ENCODE measurements around the gene TSGA10IP.
A peak's percentile ranks its signal among the peaks of the same experiment; 100 is the strongest.

DNA sequence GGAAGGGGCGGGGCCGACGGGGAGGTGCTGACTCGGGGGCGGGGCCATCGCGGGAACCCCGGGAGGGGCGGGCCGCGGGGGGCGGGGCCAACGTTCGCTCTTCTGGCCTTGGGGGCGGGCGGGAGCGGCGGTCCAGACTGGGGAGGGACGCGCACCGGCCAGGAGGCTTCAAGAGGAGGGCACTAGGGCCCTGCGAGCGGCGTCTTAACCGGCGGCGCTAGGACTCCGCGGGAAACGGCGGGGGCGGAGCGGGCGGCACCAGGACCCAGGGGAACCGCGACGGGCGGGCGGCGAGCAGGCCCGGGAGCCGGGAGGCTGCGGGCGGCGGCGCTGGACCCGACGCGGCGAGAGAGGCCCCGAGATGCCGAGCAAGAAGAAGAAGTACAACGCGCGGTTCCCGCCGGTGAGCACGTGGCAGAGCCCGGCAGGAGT is 26.1 kb upstream of the TSGA10IP start, which contains the start of gene DRAP1:
- TF ChIP-seq, protein P1, sequence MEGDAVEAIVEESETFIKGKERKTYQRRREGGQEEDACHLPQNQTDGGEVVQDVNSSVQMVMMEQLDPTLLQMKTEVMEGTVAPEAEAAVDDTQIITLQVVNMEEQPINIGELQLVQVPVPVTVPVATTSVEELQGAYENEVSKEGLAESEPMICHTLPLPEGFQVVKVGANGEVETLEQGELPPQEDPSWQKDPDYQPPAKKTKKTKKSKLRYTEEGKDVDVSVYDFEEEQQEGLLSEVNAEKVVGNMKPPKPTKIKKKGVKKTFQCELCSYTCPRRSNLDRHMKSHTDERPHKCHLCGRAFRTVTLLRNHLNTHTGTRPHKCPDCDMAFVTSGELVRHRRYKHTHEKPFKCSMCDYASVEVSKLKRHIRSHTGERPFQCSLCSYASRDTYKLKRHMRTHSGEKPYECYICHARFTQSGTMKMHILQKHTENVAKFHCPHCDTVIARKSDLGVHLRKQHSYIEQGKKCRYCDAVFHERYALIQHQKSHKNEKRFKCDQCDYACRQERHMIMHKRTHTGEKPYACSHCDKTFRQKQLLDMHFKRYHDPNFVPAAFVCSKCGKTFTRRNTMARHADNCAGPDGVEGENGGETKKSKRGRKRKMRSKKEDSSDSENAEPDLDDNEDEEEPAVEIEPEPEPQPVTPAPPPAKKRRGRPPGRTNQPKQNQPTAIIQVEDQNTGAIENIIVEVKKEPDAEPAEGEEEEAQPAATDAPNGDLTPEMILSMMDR (conservative IDR thresholded peaks at IDR 0.05; ENCODE audit: low read depth in 2 of 2) = no peak
- TF ChIP-seq EZH2 (IDR thresholded peaks at IDR 0.05; ENCODE audit: low read depth, unreplicated experiment) (no peak), EZH2phosphoT487 (IDR thresholded peaks at IDR 0.05; ENCODE audit: unreplicated experiment) (no peak), POLR2AphosphoS5 (IDR thresholded peaks at IDR 0.05; ENCODE audit: low read depth) (no peak; the same call in 1 of the 2 replicates), CREB1 (CRISPR knock-in tag; IDR thresholded peaks at IDR 0.05; ENCODE audit: low read depth) (peak; percentile 86), JUNB (IDR thresholded peaks at IDR 0.05; ENCODE audit: unreplicated experiment) (no peak), STAT1 (IDR thresholded peaks at IDR 0.05; ENCODE audit: unreplicated experiment) (no peak), NANOG (IDR thresholded peaks at IDR 0.05; ENCODE audit: borderline replicate concordance) (no peak), ZNF114 (CRISPR knock-in tag; IDR thresholded peaks at IDR 0.05) (no peak)
- TF ChIP-seq, protein P2, sequence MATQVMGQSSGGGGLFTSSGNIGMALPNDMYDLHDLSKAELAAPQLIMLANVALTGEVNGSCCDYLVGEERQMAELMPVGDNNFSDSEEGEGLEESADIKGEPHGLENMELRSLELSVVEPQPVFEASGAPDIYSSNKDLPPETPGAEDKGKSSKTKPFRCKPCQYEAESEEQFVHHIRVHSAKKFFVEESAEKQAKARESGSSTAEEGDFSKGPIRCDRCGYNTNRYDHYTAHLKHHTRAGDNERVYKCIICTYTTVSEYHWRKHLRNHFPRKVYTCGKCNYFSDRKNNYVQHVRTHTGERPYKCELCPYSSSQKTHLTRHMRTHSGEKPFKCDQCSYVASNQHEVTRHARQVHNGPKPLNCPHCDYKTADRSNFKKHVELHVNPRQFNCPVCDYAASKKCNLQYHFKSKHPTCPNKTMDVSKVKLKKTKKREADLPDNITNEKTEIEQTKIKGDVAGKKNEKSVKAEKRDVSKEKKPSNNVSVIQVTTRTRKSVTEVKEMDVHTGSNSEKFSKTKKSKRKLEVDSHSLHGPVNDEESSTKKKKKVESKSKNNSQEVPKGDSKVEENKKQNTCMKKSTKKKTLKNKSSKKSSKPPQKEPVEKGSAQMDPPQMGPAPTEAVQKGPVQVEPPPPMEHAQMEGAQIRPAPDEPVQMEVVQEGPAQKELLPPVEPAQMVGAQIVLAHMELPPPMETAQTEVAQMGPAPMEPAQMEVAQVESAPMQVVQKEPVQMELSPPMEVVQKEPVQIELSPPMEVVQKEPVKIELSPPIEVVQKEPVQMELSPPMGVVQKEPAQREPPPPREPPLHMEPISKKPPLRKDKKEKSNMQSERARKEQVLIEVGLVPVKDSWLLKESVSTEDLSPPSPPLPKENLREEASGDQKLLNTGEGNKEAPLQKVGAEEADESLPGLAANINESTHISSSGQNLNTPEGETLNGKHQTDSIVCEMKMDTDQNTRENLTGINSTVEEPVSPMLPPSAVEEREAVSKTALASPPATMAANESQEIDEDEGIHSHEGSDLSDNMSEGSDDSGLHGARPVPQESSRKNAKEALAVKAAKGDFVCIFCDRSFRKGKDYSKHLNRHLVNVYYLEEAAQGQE (IDR thresholded peaks at IDR 0.05; ENCODE audit: unreplicated experiment) = no peak
- TF ChIP-seq, protein P3, sequence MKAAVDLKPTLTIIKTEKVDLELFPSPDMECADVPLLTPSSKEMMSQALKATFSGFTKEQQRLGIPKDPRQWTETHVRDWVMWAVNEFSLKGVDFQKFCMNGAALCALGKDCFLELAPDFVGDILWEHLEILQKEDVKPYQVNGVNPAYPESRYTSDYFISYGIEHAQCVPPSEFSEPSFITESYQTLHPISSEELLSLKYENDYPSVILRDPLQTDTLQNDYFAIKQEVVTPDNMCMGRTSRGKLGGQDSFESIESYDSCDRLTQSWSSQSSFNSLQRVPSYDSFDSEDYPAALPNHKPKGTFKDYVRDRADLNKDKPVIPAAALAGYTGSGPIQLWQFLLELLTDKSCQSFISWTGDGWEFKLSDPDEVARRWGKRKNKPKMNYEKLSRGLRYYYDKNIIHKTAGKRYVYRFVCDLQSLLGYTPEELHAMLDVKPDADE (IDR thresholded peaks at IDR 0.05) = peak; percentile 30; the same call in 1 of the 2 replicates
